HepG2 (cell line): ENCODE data around the gene ELMO2. TPM values are rescaled to one million over a fixed set of nuclear protein-coding genes. Genes with fewer than 3 reads are reported as not detected.

Source experiments
- FOXA1 ChIP-seq, 2 experiments: fragments of 450-650 bp in 1 of 2; sonication (generic) in 1 of 2; formaldehyde crosslinking in 1 of 2; IDR thresholded peaks; 2 replicates each; pipeline versions ENCODE4 v1.4.0 to v1.6.1; 2016 to 2020; ENCODE audit warnings: missing genetic modification reagents in 1 of 2
- HMG20B ChIP-seq: conservative IDR thresholded peaks from 2 replicates; pipeline ENCODE4 v1.6.1; 2016; ENCODE audit warnings: missing genetic modification reagents, missing compliant biosample characterization
- KLF11 ChIP-seq: IDR thresholded peaks from 2 replicates; pipeline ENCODE4 v1.6.1; 2016; ENCODE audit warnings: missing compliant biosample characterization
- NAIF1 ChIP-seq: sonication (generic); formaldehyde crosslinking; IDR thresholded peaks from 2 replicates; pipeline ENCODE4 v1.5.0; 2020; ENCODE audit warnings: mild to moderate bottlenecking, missing genetic modification reagents, borderline replicate concordance
- NCOR1 ChIP-seq: fragments of 200-600 bp; sonication (generic); IDR thresholded peaks from 2 replicates; pipeline ENCODE4 v1.7.0; 2017; ENCODE audit warnings: antibody characterized with exemption, low read length, borderline replicate concordance
- SALL1 ChIP-seq: sonication (generic); formaldehyde crosslinking; IDR thresholded peaks from 2 replicates; pipeline ENCODE4 v1.8.0; 2022; ENCODE audit warnings: mild to moderate bottlenecking, missing genetic modification reagents
- SRSF4 ChIP-seq: fragments of 200-400 bp; formaldehyde crosslinking; IDR thresholded peaks from one replicate; pipeline ENCODE4 v1.6.1; 2018; ENCODE audit warnings: mild to moderate bottlenecking, low read depth, low read length, moderate library complexity; ENCODE audit not compliant: poor library complexity, severe bottlenecking
- SRY ChIP-seq: sonication (generic); formaldehyde crosslinking; IDR thresholded peaks from 2 replicates; pipeline ENCODE4 v1.8.0; 2022; ENCODE audit warnings: mild to moderate bottlenecking, missing genetic modification reagents
- SUZ12 ChIP-seq: fragments of 150-350 bp; IDR thresholded peaks from 2 replicates; pipeline ENCODE4 v1.6.1; 2014; ENCODE audit warnings: low read depth, low read length
- ZFP41 ChIP-seq: sonication (generic); formaldehyde crosslinking; IDR thresholded peaks from 2 replicates; pipeline ENCODE4 v1.4.0; 2020; ENCODE audit warnings: mild to moderate bottlenecking, missing genetic modification reagents, borderline replicate concordance
- ZNF253 ChIP-seq: sonication (generic); formaldehyde crosslinking; IDR thresholded peaks from 2 replicates; pipeline ENCODE4 v1.8.0; 2022; ENCODE audit warnings: mild to moderate bottlenecking, missing genetic modification reagents, borderline replicate concordance
- ZSCAN30 ChIP-seq: sonication (generic); formaldehyde crosslinking; IDR thresholded peaks from 2 replicates; pipeline ENCODE4 v1.5.0; 2020; ENCODE audit warnings: mild to moderate bottlenecking, missing genetic modification reagents
- polyA plus RNA-seq, 8 experiments: library from polyadenylated mRNA; depleted of rRNA in 3 of 8; stranded (reverse) in 7 of 8; unstranded in 1 of 8; fragments of >200 nt; fragmentation: Illumina TruSeq in 4 of 8; extraction: Trizol in 4 of 8; gene quantifications; 2 replicates each; pipeline versions ENCODE4 v1.2.1 to v1.2.3, GENCODE V29; 2011 to 2016; ENCODE audit warnings: low read depth in 4 of 8, missing spikeins in 1 of 8, mixed read lengths in 1 of 8; ENCODE audit not compliant: insufficient read depth in 1 of 8
- total RNA-seq, 5 experiments: library from RNA; depleted of rRNA; stranded (reverse); fragments of >200 nt; fragmentation: Illumina TruSeq; extraction: Trizol; gene quantifications; 2 replicates each; pipeline ENCODE4 v1.2.3, GENCODE V29; 2016; ENCODE audit warnings: low read depth in 1 of 5
- TF ChIP-seq, protein P1 (sequence below), 2 experiments: fragments of 450-650 bp in 1 of 2; sonication (generic) in 1 of 2; formaldehyde crosslinking in 1 of 2; IDR thresholded peaks; 2 replicates each; pipeline versions ENCODE4 v1.6.1 to v1.8.0; 2016 to 2022; ENCODE audit warnings: antibody characterized with exemption in 1 of 2, mild to moderate bottlenecking in 1 of 2, missing genetic modification reagents in 1 of 2
- TF ChIP-seq, protein P2 (sequence below): sonication (generic); formaldehyde crosslinking; conservative IDR thresholded peaks from 2 replicates; pipeline ENCODE4 v1.4.0; 2020; ENCODE audit warnings: mild to moderate bottlenecking, missing genetic modification reagents, moderate library complexity
- TF ChIP-seq, protein P3 (sequence below): sonication (generic); formaldehyde crosslinking; IDR thresholded peaks from 2 replicates; pipeline ENCODE4 v1.4.0; 2020; ENCODE audit warnings: mild to moderate bottlenecking, missing genetic modification reagents

The ELMO2 gene
- total and polyA plus RNA-seq, 2 of the 13 experiments (the other 11 are each of a cell fraction or from before 2014, with no cell fraction given): 30.6 to 35.7 TPM

GRCh38 chr20:46331611-46332361, 74.6 kb downstream of the ELMO2 start (continued):
- TF ChIP-seq, protein P1, sequence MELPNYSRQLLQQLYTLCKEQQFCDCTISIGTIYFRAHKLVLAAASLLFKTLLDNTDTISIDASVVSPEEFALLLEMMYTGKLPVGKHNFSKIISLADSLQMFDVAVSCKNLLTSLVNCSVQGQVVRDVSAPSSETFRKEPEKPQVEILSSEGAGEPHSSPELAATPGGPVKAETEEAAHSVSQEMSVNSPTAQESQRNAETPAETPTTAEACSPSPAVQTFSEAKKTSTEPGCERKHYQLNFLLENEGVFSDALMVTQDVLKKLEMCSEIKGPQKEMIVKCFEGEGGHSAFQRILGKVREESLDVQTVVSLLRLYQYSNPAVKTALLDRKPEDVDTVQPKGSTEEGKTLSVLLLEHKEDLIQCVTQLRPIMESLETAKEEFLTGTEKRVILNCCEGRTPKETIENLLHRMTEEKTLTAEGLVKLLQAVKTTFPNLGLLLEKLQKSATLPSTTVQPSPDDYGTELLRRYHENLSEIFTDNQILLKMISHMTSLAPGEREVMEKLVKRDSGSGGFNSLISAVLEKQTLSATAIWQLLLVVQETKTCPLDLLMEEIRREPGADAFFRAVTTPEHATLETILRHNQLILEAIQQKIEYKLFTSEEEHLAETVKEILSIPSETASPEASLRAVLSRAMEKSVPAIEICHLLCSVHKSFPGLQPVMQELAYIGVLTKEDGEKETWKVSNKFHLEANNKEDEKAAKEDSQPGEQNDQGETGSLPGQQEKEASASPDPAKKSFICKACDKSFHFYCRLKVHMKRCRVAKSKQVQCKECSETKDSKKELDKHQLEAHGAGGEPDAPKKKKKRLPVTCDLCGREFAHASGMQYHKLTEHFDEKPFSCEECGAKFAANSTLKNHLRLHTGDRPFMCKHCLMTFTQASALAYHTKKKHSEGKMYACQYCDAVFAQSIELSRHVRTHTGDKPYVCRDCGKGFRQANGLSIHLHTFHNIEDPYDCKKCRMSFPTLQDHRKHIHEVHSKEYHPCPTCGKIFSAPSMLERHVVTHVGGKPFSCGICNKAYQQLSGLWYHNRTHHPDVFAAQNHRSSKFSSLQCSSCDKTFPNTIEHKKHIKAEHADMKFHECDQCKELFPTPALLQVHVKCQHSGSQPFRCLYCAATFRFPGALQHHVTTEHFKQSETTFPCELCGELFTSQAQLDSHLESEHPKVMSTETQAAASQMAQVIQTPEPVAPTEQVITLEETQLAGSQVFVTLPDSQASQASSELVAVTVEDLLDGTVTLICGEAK (IDR thresholded peaks at IDR 0.05): no peak
- TF ChIP-seq, protein P1 (CRISPR knock-in tag; IDR thresholded peaks at IDR 0.05): 0 out of 2 replicates have a peak, but pooled peaks have one; percentile 22
- TF ChIP-seq ZNF253 (CRISPR knock-in tag): no peak
- TF ChIP-seq SALL1 (CRISPR knock-in tag): 0 out of 2 replicates have a peak, but pooled peaks have one; percentile 10
- no peak for TF ChIP-seq NCOR1
- TF ChIP-seq, protein P2, sequence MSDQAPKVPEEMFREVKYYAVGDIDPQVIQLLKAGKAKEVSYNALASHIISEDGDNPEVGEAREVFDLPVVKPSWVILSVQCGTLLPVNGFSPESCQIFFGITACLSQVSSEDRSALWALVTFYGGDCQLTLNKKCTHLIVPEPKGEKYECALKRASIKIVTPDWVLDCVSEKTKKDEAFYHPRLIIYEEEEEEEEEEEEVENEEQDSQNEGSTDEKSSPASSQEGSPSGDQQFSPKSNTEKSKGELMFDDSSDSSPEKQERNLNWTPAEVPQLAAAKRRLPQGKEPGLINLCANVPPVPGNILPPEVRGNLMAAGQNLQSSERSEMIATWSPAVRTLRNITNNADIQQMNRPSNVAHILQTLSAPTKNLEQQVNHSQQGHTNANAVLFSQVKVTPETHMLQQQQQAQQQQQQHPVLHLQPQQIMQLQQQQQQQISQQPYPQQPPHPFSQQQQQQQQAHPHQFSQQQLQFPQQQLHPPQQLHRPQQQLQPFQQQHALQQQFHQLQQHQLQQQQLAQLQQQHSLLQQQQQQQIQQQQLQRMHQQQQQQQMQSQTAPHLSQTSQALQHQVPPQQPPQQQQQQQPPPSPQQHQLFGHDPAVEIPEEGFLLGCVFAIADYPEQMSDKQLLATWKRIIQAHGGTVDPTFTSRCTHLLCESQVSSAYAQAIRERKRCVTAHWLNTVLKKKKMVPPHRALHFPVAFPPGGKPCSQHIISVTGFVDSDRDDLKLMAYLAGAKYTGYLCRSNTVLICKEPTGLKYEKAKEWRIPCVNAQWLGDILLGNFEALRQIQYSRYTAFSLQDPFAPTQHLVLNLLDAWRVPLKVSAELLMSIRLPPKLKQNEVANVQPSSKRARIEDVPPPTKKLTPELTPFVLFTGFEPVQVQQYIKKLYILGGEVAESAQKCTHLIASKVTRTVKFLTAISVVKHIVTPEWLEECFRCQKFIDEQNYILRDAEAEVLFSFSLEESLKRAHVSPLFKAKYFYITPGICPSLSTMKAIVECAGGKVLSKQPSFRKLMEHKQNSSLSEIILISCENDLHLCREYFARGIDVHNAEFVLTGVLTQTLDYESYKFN: no peak; the same call in 1 of the 2 replicates
- no peak for TF ChIP-seq SRY (CRISPR knock-in tag)
- no peak for TF ChIP-seq KLF11 (CRISPR knock-in tag)
- no peak for TF ChIP-seq NAIF1 (CRISPR knock-in tag)
- TF ChIP-seq SUZ12: no peak
- TF ChIP-seq FOXA1 (IDR thresholded peaks at IDR 0.05): no peak
- TF ChIP-seq FOXA1 (CRISPR knock-in tag; IDR thresholded peaks at IDR 0.05): no peak
- no peak for TF ChIP-seq HMG20B (CRISPR knock-in tag)
- TF ChIP-seq SRSF4: no peak
- TF ChIP-seq ZFP41: no peak
- TF ChIP-seq, protein P3, sequence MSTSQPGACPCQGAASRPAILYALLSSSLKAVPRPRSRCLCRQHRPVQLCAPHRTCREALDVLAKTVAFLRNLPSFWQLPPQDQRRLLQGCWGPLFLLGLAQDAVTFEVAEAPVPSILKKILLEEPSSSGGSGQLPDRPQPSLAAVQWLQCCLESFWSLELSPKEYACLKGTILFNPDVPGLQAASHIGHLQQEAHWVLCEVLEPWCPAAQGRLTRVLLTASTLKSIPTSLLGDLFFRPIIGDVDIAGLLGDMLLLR (CRISPR knock-in tag): 0 out of 2 replicates have a peak, but pooled peaks have one; percentile 27
- no peak for TF ChIP-seq ZSCAN30 (CRISPR knock-in tag)
